Measurements from ENCODE around the gene PRRG3.

DNA sequence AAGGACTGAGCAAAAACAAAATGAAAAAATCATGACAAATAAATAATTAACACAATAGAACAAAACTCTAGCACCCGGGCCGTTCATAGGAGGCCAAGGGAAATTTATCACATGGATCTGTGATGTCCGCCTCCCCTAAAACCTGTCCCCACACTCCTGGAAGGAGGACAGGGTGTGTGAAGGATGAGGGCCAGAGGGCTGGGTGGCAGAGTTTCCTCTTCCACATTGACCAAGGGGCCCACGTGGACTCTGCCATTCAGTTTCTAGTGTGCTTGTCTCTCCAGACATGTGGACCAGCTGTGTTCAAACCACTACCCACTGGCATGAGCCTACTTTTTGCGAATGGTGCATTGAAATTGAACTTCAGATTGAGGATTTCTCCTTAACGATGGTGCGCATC, 6.3 kb downstream of the PRRG3 start:
- TF ChIP-seq USF1 (CRISPR knock-in tag; IDR thresholded peaks at IDR 0.05) (no peak), CTCF (IDR thresholded peaks at IDR 0.05) (no peak)

All from WTC11 (cell line).